ENCODE measurements around the gene ATOH8.

The ATOH8 gene

GRCh38 chr2:85756822-85757435 lies 3.1 kb downstream of the ATOH8 start:
- peak; percentile 58 for DNase-seq

- no peak for DNase-seq
These were observed 4.1 kb downstream of the ATOH8 start for GRCh38 chr2:85757860-85758259.

- DNase-seq: peak; percentile 68
These were observed 4.8 kb downstream of the ATOH8 start for GRCh38 chr2:85758361-85759256.

GRCh38 chr2:85759257-85759613 lies 5.4 kb downstream of the ATOH8 start:
- no peak for DNase-seq

GRCh38 chr2:85760371-85760770 lies 6.6 kb downstream of the ATOH8 start:
- no peak for DNase-seq

GRCh38 chr2:85760872-85761271 lies 7.1 kb downstream of the ATOH8 start:
- DNase-seq: no peak

- DNase-seq: no peak
These were observed 7.7 kb downstream of the ATOH8 start for GRCh38 chr2:85761512-85761944.

- no peak for DNase-seq
These were observed 8.2 kb downstream of the ATOH8 start for GRCh38 chr2:85761946-85762345.

- no peak for DNase-seq
These were observed 9.3 kb downstream of the ATOH8 start for GRCh38 chr2:85763132-85763531.

- no peak for DNase-seq
These were observed 10.0 kb downstream of the ATOH8 start for GRCh38 chr2:85763831-85764230.

GRCh38 chr2:85765081-85765731 lies 11.4 kb downstream of the ATOH8 start:
- DNase-seq: peak; percentile 22

- no peak for DNase-seq
These were observed 12.4 kb downstream of the ATOH8 start for GRCh38 chr2:85766229-85766628.

GRCh38 chr2:85767803-85768665 lies 14.2 kb downstream of the ATOH8 start:
- no peak for DNase-seq

GRCh38 chr2:85768713-85769112 lies 14.9 kb downstream of the ATOH8 start:
- no peak for DNase-seq

GRCh38 chr2:85769236-85769982 lies 15.6 kb downstream of the ATOH8 start:
- peak; percentile 41 for DNase-seq

GRCh38 chr2:85769983-85770362 lies 16.2 kb downstream of the ATOH8 start:
- DNase-seq: no peak

GRCh38 chr2:85770369-85770768 lies 16.6 kb downstream of the ATOH8 start:
- no peak for DNase-seq

GRCh38 chr2:85770786-85771409 lies 17.1 kb downstream of the ATOH8 start:
- no peak for DNase-seq

GRCh38 chr2:85771486-85771885 lies 17.7 kb downstream of the ATOH8 start:
- no peak for DNase-seq

- DNase-seq: peak; percentile 75
These were observed 18.4 kb downstream of the ATOH8 start for GRCh38 chr2:85772019-85772745.
